Neural cell (in vitro differentiated cells): Measurements from ENCODE around the gene DSCAML1.

ENCODE experiments used
- EP300 ChIP-seq: fragments of 450-650 bp; conservative IDR thresholded peaks from 2 replicates; pipeline ENCODE4 v1.6.1; 2014; ENCODE audit warnings: antibody characterized with exemption, mild to moderate bottlenecking, moderate library complexity; ENCODE audit not compliant: poor library complexity, severe bottlenecking
- EZH2 ChIP-seq: fragments of 200-600, 300-800 bp; shearing (Covaris generic), sonication (generic); IDR thresholded peaks from 2 replicates; pipeline ENCODE4 v1.6.1; 2014; ENCODE audit warnings: antibody characterized with exemption, low read length, borderline replicate concordance, mild to moderate bottlenecking; ENCODE audit not compliant: insufficient read depth, poor library complexity, severe bottlenecking
- MXI1 ChIP-seq: fragments of 450-650 bp; conservative IDR thresholded peaks from 2 replicates; pipeline ENCODE4 v1.6.1; 2014; ENCODE audit warnings: antibody characterized with exemption, mild to moderate bottlenecking; ENCODE audit not compliant: poor library complexity, severe bottlenecking
- POLR2AphosphoS5 ChIP-seq: IDR thresholded peaks from 2 replicates; pipeline ENCODE4 v1.6.1; 2012
- RAD21 ChIP-seq: fragments of 450-650 bp; conservative IDR thresholded peaks from 2 replicates; pipeline ENCODE4 v1.6.1; 2014; ENCODE audit warnings: antibody characterized with exemption, mild to moderate bottlenecking, moderate library complexity
- REST ChIP-seq: IDR thresholded peaks from 2 replicates; pipeline ENCODE4 v1.6.1; 2012; ENCODE audit warnings: borderline replicate concordance
- TAF1 ChIP-seq: IDR thresholded peaks from 2 replicates; pipeline ENCODE4 v1.6.1; 2012; ENCODE audit warnings: low read depth
- TF ChIP-seq, protein P1 (sequence below): fragments of 450-650 bp; IDR thresholded peaks from 2 replicates; pipeline ENCODE4 v1.5.1; 2014; ENCODE audit warnings: antibody characterized with exemption, mild to moderate bottlenecking, moderate library complexity; ENCODE audit not compliant: poor library complexity, severe bottlenecking

DNA sequence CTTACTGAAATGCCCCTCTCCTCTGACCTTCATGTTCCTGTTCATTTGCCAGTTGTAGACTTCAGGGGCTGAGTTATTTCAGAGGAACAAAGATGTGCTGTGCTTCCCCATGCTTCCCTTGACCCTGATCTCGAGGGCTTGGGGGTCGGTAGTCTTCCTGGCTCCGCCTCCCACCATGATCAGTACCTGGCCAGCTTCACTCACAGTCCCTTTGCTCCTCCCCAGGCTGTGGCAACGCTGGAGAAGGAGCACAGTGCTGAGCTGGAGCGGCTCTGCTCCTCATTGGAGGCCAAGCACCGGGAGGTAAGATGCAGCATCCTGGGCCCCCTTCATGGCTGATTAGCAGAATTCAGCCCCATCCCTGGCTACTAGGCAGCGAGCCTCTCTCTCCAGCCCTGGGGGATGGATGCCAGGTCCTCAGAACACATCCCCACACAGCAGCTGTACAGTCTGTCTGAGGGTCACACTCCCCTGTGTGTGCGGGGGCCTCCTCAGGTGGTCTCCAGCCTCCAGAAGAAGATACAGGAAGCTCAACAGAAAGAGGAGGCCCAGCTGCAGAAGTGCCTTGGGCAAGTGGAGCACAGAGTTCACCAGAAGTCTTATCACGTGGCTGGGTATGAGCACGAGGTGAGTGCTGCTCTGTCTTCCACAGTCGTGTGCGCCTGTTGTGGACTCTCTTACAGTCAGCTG is 404.9 kb downstream of the DSCAML1 start:
- TF ChIP-seq, protein P1, sequence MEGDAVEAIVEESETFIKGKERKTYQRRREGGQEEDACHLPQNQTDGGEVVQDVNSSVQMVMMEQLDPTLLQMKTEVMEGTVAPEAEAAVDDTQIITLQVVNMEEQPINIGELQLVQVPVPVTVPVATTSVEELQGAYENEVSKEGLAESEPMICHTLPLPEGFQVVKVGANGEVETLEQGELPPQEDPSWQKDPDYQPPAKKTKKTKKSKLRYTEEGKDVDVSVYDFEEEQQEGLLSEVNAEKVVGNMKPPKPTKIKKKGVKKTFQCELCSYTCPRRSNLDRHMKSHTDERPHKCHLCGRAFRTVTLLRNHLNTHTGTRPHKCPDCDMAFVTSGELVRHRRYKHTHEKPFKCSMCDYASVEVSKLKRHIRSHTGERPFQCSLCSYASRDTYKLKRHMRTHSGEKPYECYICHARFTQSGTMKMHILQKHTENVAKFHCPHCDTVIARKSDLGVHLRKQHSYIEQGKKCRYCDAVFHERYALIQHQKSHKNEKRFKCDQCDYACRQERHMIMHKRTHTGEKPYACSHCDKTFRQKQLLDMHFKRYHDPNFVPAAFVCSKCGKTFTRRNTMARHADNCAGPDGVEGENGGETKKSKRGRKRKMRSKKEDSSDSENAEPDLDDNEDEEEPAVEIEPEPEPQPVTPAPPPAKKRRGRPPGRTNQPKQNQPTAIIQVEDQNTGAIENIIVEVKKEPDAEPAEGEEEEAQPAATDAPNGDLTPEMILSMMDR = no peak
- TF ChIP-seq MXI1 (no peak), POLR2AphosphoS5 (no peak), EP300 (no peak), TAF1 (no peak), RAD21 (no peak), EZH2 (no peak), REST (no peak)
